Stimulated activated CD4-positive, alpha-beta T cell treated with anti-CD3 and anti-CD28 coated beads, Interleukin-15, amount 100 ng/mL, for 24 hours (primary cell): ENCODE measurements around the gene EWSR1.
"Not testable (repeated sequence)": the region's sequence is repeated elsewhere in the genome, so short reads cannot be mapped to it uniquely, and the experiment has no call there.

Experiments
- DNase-seq: peaks from one replicate; pipeline ENCODE4 v3.0.0-alpha.2; 2020

Gene EWSR1, protein sequence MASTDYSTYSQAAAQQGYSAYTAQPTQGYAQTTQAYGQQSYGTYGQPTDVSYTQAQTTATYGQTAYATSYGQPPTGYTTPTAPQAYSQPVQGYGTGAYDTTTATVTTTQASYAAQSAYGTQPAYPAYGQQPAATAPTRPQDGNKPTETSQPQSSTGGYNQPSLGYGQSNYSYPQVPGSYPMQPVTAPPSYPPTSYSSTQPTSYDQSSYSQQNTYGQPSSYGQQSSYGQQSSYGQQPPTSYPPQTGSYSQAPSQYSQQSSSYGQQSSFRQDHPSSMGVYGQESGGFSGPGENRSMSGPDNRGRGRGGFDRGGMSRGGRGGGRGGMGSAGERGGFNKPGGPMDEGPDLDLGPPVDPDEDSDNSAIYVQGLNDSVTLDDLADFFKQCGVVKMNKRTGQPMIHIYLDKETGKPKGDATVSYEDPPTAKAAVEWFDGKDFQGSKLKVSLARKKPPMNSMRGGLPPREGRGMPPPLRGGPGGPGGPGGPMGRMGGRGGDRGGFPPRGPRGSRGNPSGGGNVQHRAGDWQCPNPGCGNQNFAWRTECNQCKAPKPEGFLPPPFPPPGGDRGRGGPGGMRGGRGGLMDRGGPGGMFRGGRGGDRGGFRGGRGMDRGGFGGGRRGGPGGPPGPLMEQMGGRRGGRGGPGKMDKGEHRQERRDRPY

DNA sequence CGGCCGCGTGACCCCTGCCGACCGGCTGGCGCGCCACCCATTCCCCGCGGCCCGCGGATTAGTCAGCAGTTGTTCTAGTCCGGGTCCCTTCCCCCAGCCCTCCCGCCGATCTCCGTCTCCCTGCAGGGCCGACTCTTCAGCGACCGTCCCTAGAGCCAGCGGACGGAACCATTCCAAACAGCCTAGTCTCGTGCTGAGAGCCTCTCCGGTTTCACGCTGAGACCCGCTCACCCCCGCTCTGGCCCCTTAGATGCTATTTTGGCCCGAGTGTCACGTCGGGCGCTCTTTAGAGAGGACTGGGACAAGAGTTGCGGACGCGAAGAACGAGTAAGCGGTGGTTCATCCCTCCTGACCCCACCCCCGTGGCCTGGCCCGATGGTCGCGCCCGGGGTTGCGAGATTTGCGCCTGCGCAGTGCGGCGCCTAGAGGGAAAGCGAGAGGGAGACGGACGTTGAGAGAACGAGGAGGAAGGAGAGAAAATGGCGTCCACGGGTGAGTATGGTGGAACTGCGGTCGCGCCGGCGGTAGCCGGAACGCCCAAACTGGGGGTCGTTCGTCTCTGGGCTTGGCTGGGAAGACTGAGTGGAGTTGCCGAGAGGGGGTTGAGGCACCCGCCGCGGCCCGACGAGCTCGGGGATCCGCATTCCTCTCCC lies at the start of gene EWSR1, which contains the start of gene RHBDD3:
Gene EWSR1 (plus strand): TSS at position 411 of the 653 bp plus-strand sequence. CDS start 69 bp downstream, at position 480.
Gene RHBDD3 (minus strand): TSS at position 124 of the 653 bp plus-strand sequence. CDS start 2,355 bp downstream, outside the sequence.
- DNase-seq: peak; percentile 96

DNA sequence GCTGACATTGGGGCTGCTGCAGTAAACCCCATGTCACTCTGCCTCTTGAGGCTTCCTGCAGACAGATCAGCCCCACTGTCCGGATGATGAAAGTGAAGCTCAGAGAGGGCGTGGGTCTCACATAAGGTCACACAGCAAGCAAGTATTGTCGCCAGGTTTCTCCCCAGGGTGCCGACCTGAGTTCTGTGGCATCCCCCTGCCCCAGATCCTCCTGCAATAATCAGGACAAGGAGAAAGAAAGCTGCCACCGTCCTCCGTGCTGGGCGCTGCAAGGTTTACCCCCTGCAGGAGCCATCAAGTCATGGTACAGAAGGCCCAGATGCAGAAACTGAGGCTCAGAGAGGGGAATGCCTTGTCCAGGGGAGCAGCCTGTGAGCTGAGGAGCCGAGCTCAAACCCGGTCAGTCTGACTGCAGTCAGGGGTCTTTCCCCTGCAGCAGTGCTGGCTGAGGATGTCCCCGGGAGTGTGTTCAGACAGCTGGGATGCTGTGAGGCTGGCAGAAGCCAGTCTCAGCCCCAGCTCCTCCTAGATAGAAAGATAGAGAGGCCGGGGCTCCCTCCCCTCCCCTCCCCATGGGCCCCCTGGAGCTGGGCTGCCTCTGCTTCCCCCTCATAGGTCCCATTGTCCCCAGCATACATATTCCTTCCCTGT lies 49.2 kb upstream of the EWSR1 start:
- DNase-seq: no peak

GRCh38 chr22:29219409-29219782 lies 48.7 kb upstream of the EWSR1 start:
- DNase-seq: not testable (repeated sequence)

DNA sequence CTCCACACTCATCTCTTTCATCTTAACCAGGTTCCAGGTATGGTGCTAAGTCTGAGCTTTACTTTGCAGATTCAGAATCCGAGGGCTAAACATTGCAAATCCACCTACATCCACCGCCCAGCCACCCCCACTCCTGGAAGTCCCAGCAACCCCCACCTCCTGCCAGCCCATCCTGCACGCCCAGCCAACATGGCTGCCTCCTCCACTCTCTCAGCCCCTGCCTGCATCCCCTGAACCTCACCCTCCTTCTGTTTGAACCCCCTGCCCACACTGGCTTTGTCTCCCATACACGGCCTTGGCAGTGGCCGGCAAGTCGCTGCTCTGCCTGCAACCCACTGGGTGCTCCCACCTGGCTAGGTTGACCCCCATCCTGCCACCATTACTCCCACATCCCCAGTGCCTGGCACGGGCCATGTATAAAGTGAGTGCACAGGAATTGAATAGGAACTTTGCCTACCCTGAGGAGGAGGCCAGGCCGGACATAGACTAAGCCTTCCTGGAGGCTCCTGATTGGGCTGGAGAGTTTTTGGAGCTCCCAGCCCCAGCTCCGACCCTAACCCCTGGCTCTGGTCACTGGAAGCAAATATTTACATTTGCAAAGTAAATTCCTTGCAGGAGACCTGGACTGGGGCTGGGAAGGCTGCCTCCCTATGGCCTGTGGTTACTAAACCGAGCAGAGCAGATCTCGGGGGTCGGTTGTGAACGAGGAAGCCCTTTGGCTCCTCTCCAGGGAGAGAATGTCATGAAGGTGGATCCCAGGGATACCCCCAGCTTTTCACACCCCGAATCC lies 48.0 kb upstream of the EWSR1 start:
- DNase-seq: no peak

- no peak for DNase-seq
Measured at GRCh38 chr22:29224121-29224858, 43.8 kb upstream of the EWSR1 start.

GRCh38 chr22:29224859-29225410 lies 43.1 kb upstream of the EWSR1 start:
- DNase-seq: no peak

GRCh38 chr22:29225422-29226090 lies 42.5 kb upstream of the EWSR1 start:
- no peak for DNase-seq

DNA sequence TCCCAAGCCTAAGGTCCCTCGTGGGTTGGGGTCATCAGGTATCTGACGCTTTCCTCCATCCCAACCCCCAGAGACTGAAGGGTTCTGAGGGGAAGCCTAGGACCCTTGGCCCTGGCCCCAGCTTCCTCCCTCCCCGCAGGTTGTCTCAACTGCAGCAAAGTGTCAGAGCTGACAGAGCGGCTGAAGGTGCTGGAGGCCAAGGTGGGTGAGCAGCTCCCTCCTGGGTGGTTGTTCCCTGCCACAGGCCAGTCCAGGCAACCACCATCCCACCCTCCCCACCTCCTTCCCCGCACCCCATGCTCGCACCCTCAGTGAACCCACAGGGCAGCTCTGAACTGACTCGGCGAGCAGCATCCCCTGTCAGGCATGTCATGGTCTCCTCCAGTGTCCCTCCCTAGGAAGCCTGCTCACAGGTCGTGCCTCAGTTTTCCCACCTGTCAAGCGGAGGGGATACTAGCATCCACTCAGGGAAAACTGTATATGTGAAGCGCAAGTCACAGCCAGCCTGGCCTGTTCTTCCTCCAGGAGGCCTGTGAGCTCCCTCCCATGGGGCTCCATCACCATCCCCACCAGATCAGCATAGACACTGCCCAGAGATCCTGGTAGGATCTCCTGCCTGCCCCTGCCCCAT lies 41.6 kb upstream of the EWSR1 start:
- DNase-seq: no peak

DNA sequence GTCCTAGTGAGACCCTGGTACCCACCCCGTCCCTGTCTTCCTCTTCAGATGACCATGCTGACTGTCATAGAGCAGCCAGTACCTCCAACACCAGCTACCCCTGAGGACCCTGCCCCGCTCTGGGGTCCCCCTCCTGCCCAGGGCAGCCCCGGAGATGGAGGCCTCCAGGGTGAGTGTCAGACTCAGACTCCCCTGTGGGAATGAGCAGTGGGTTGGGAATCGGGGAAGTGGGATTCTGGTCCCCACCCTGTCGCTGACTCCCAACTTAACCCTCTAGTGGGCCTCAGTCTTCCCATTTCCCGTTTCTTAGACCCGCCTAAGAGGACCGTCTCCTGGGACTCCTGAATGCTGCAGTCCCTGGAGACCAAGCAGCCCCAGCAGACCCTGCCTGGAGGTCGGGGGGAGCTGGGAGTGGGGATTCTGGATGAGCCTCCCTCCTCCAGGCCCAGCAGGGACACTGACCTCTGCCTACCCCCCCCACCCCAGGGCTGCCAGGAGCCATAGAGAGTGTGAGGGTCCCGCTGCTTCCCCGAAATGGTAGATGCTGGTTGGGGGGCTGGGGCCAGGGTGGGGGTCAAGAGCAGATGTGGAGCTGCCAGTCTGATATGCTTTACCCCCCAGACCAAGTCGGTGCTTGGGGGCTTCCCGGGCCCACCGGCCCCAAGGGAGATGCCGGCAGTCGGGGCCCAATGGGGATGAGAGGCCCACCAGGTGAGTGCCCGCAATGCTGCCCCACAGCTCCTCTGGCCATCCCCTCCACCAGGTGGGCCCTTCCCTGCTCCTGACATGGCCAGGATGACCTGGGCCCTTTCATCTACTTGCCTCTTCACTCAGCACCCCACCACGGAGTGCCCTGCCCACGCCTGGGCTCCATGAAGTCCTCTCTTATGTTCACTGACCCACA lies 36.8 kb upstream of the EWSR1 start:
- no peak for DNase-seq

- no peak for DNase-seq
Measured at GRCh38 chr22:29231971-29232959, 35.8 kb upstream of the EWSR1 start.

- no peak for DNase-seq
Measured at GRCh38 chr22:29233277-29233877, 34.7 kb upstream of the EWSR1 start.

DNA sequence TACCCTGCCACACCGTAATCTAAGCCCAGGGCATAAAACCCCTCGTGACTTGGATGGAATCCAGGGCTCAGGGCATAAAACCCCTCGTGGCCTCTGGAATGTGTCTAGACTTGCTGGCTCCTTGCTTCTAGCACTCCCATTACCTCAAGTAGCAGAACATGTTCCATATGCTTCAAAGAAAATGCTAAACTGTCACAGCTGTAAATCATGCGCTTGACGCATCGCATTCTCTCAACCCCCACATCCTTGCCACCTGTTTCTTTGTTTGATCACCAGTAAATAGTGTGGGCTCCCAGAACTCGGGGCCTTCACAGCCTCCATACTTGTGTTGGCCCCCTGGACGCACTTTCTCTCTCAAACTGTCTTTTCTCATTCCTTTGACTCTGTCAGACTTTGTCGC lies 27.6 kb upstream of the EWSR1 start:
- DNase-seq: not testable (repeated sequence)

DNA sequence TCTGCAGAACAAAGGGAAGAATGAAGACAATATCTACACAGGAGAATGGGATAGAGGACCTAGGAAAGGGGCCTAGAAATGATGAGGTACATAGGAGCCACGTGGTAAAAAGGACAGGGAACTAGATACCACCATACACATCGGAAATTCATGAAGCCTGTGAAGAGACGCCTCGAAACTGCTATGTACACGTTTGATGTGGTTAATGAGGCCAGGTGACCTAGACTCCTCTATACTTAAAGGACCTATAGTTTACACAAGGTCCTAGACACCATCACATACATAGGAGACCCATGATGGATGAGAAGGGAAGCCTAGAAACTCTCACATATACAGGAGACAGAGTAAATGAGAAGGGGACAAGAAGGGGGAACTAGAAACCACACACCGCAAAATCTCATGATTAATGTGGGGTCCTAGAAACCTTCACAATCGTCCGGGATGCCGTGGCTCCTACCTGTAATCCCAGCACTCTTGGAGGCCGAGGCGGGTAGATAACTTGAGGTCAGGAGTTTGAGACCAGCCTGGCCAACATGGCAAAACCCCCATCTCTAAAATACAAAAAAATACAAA lies 24.1 kb upstream of the EWSR1 start:
- no peak for DNase-seq

DNA sequence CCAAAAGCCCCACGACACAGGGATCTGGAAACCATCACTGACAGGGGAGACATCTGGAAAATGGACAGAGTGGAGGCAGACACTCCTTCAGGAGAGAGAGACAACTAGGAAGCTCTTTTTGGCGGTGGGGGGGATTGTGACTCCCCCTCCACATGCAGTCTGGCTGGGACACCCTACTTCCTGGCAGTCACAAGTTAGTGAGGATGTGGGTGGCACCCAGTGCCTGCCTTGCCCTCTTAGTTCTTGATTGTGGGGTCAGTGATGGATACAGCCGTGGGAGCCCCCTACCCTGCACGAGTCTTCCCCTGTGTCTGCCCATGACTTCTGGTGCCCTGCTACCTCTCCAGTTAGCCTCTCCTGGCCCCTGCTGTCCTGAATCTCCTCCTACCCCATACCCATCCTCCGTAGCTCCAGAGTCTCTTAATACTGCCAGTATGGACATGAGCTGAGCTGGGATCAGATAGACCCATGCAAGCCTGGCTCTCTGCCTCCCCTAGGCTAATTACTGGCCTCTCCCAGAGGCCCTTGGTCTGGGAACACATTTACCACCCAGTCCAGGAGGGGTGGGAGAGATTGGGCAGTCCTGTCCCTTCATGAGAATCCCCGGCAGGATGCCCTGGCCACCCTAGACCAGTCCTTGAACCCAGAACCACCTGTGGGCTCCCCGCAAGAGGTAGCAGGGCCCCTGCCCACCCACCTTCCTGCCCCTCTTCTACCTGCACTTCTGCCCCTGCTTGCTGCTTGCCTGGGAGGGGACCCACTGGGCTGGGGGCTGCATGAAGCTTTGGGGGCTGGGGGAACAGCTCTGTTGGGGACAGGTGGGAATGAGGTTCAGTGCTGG lies 23.1 kb upstream of the EWSR1 start:
- no peak for DNase-seq

DNA sequence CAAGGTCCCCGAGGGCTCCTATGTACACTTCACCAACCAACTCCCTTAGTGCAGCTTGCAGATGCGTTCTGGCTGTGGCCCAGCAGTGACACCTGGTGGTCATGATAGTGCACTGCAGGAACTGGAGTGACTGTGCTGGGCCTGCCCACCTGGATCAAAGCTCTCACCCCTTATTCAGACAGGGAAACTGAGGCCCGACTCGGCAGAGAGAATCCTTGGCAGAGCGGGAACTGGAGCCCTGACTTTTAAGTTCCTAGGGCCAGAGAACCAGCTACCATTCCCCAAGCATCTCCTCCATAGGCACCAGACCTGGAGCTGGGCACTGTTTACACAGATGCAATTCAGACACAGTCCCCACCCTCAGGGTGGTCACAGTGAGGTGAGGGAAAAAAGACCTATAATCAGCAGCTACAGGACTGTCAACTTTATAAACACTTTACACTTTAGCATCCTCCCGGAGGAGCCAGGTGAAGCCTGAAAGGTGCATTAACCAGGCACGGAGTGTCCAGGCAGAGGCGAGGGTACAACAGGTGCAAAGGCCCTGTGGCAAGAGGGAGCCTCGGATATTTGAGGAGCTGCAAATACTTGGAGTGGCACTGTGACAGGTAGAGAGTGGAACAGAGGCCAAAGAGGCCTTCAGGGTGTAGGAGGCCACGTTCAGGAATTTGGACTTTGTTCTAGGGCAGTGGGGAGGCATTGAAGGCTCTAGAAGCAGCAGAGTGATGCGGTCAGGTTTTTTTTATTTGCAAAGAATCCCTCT lies 22.3 kb upstream of the EWSR1 start:
- peak; percentile 75 for DNase-seq
